GM12892 (cell line): Measurements from ENCODE around the gene SH3RF3.

Experiments used
- POLR2A ChIP-seq: IDR thresholded peaks from 2 replicates; pipeline ENCODE4 v1.6.1; 2011; ENCODE audit warnings: low read depth, low read length, control low read depth
- POLR2AphosphoS5 ChIP-seq: IDR thresholded peaks from 2 replicates; pipeline ENCODE4 v1.6.1; 2011; ENCODE audit warnings: low read depth, low read length, control low read depth

DNA sequence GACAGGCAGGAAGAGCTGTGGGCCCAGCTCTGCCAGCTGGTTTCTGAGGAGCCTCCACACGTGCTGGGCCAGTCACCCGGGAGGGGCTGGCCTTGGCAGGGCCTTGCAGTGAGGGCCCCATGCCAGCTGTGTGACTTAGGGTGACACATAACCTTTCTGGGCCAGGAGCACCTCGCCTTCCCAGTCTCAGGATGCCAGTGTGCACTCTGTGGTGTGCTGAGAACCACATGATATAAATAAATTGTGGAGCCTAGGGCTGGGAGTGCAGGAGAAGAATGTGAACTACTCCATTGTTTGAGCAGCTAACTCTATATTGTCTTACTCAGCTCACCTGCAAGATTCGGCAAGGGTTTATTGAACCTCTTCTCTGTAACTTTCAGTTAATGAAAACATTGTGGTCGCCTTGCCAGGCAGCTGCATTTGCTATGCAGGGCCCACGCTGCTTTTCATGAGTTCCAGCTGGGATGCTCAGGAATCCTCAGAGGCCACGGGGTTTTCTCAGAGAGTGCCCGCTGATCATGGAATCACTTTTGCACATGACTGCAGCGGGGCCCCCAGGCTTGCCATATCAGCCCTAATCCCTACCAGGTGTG lies 222.3 kb downstream of the SH3RF3 start:
- TF ChIP-seq POLR2AphosphoS5 (no peak), POLR2A (no peak)
